Subcutaneous preadipocyte (primary cell): ENCODE results near the gene XYLT2. TPM values are rescaled to one million over a fixed set of nuclear protein-coding genes. Genes with fewer than 3 reads are reported as not detected.

Experiments
- small RNA-seq: library from RNA; depleted of rRNA; stranded (forward); fragments of <200 nt; gene quantifications from one replicate; pipeline ENCODE3, GENCODE V24; 2012
- total RNA-seq: library from RNA; depleted of rRNA; stranded (reverse); fragments of >200 nt; gene quantifications from 2 replicates; pipeline ENCODE4 v1.2.3, GENCODE V29; 2012

XYLT2 gene
- 36.7 and 46.1 TPM in 2 replicates for total RNA-seq

DNA sequence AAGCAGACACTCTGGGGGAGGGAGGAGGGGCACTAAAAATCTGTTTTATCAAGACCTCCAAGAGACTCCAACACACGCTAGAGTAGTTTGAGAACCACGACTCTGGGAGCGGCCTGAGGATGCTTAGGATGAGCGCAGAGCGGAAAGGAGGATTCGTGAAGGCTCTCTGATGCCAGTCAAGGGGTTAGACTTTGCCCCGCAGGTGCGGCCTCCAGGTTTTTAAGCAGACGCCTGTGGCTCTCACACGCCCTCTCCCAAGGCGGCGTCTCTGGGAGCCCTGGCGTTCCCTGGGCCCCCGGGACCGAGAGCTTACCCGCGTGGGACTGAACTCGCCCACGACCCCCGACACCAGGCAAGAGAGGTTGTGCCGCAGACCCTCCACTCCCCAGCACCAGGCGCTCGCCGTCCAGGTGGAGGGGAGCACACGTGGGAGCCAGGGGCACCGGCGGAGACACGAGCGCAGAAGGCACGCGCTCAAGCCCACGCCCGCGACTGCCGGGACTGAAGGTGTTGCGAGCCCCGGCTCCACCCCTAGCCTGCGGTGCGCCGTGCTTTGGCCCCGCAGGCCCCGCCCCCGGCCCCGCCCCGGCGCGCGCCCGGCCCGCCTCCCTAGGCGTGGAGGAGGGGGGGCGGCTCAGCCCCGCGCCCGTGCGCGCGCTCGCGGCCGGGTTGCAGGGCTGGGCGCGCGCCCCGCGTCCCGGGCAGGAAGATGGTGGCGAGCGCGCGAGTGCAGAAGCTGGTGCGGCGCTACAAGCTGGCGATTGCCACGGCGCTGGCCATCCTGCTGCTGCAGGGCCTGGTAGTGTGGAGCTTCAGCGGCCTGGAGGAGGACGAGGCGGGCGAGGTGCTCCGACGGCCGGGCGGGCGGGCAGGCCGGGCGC lies at the start of gene XYLT2:
Gene XYLT2, plus strand, starts transcription at position 695 of the 881 bp plus-strand sequence. Its CDS starts 15 bp downstream, at position 710.

DNA sequence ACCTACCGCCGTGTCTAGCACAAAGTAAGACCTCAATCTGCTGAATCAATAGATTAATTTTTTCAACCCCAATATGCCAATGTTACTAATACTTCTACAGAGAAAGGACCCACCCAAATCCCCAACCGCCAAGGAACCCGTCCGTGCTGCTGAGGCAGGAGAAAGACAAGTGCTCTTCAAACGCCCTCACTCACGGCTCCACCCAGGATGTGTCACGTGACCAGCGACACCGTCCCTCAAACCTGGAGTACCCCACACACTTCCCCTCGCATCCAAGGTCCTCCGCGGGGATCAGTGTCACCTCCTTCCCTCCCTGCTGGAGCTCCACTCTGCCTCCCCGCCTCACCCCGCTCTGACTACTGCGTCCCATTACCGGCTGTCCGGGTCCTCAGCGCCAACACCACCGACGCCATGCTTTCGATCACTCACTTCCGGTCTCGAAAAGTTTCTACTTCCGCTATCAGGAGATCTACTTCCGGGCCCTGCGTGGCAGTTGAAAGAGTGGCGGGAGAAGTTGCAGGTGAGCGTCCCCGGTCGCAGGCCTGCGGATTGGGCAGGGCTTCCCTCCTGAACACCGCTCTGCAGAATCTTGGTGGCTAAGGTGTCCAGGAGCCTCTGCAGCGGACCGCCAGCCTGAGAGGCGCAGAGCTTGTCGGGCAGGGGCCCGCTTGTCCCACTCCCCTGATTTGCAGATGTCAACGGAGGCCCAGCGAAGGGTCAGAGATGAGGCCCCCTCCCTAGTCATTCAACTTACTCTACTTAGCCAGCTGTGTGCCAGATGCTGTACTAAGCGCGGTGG lies 27.0 kb downstream of the XYLT2 start, which contains the start of the genes EME1 and MRPL27:
Gene EME1, plus strand, starts transcription at position 472 of the 799 bp plus-strand sequence. CDS start 1,980 bp downstream, outside the sequence.
Gene MRPL27, minus strand, starts transcription at position 427 of the 799 bp plus-strand sequence. Its CDS starts 14 bp downstream, at position 413.

DNA sequence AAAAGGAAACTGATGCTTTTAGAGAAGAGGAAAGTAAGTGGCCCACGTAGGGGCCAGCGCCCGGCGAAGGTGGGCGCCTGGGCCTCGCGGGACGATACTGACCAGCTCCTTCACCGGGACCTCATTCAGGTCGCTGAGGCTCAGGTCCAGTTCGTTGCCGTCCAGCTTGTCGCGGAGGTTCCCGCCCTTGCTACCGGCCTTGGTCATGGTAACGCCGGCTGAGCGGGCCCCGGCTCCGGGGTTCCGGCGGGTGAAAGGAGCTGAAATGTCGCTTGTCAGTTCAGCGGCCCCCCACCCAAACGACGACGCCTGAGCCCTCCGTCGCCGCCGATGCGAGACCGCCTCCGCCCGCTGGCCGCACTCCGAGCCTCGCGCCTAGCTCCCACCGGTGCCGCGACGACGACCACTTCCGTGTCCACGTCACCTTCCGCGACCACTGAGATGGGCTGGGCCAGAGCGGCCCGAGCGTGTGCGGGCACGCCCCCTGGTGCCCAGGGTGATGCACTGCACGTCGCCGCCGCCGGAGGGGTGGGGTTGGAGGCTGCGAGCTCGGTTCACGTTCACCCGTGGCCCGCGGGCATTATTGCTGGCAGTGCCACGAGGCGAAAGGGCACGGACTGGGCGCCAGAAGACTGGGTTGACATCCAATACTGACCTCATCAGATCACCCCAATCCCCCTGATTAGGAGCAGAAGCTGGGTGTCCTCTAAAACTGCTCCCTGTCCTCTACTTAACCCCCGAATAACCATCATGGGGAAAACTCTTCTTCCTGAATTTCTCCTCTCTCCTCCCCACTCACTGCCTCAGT lies 51.4 kb downstream of the XYLT2 start, which contains the start of gene LRRC59:
Gene LRRC59, minus strand, starts transcription at position 413 of the 808 bp plus-strand sequence. Its CDS starts 206 bp downstream, at position 207.

Small RNA genes within 50 kb of the gene (small RNA-seq; reads per million reads assigned to genes)
- gene RF00019, result not detected

Other genes with a start within 250 kb of the XYLT2 start
- gene SAMD14, start 216.0 kb upstream of the XYLT2 start, total RNA-seq, result 0.37 and 0.59 TPM in 2 replicates
- 27.2 and 38.5 TPM in 2 replicates for gene PPP1R9B, start 195.4 kb upstream of the XYLT2 start, total RNA-seq
- gene SGCA, start 180.1 kb upstream of the XYLT2 start, total RNA-seq, result not detected in 2 replicates
- gene COL1A1, start 144.5 kb upstream of the XYLT2 start, total RNA-seq, result 577 and 1,334 TPM in 2 replicates
- not detected in 2 replicates for gene TMEM92, start 71.7 kb upstream of the XYLT2 start, total RNA-seq
- gene MRPL27, start 27.1 kb downstream of the XYLT2 start, total RNA-seq, result 46.1 and 60.3 TPM in 2 replicates
- 9.4 and 10.3 TPM in 2 replicates for gene EME1, start 27.1 kb downstream of the XYLT2 start, total RNA-seq
- 172 and 222 TPM in 2 replicates for gene LRRC59, start 51.4 kb downstream of the XYLT2 start, total RNA-seq
- gene ACSF2, start 80.1 kb downstream of the XYLT2 start, total RNA-seq, result 10.0 and 15.4 TPM in 2 replicates
- not detected in 2 replicates for gene CHAD, start 122.8 kb downstream of the XYLT2 start, total RNA-seq
- gene RSAD1, start 132.7 kb downstream of the XYLT2 start, total RNA-seq, result 25.0 and 34.2 TPM in 2 replicates
- 0.98 and 1.1 TPM in 2 replicates for gene MYCBPAP, start 162.3 kb downstream of the XYLT2 start, total RNA-seq
- under 0.01 TPM in 1 of 2 replicates, not detected in the other for gene EPN3, start 186.6 kb downstream of the XYLT2 start, total RNA-seq
- gene SPATA20, start 201.0 kb downstream of the XYLT2 start, total RNA-seq, result 79.0 and 79.7 TPM in 2 replicates
- gene CACNA1G, start 214.6 kb downstream of the XYLT2 start, total RNA-seq, result 0.39 and 0.73 TPM in 2 replicates